NK-92 (cell line): ENCODE data around the gene OSBP2.

Experiments
- DNase-seq: peaks from one replicate; lab custom pipeline; 2025; ENCODE audit not compliant: unreplicated experiment; lab: John Stamatoyannopoulos, UW

Gene OSBP2, protein sequence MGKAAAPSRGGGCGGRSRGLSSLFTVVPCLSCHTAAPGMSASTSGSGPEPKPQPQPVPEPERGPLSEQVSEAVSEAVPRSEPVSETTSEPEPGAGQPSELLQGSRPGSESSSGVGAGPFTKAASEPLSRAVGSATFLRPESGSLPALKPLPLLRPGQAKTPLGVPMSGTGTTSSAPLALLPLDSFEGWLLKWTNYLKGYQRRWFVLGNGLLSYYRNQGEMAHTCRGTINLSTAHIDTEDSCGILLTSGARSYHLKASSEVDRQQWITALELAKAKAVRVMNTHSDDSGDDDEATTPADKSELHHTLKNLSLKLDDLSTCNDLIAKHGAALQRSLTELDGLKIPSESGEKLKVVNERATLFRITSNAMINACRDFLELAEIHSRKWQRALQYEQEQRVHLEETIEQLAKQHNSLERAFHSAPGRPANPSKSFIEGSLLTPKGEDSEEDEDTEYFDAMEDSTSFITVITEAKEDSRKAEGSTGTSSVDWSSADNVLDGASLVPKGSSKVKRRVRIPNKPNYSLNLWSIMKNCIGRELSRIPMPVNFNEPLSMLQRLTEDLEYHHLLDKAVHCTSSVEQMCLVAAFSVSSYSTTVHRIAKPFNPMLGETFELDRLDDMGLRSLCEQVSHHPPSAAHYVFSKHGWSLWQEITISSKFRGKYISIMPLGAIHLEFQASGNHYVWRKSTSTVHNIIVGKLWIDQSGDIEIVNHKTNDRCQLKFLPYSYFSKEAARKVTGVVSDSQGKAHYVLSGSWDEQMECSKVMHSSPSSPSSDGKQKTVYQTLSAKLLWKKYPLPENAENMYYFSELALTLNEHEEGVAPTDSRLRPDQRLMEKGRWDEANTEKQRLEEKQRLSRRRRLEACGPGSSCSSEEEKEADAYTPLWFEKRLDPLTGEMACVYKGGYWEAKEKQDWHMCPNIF

DNA sequence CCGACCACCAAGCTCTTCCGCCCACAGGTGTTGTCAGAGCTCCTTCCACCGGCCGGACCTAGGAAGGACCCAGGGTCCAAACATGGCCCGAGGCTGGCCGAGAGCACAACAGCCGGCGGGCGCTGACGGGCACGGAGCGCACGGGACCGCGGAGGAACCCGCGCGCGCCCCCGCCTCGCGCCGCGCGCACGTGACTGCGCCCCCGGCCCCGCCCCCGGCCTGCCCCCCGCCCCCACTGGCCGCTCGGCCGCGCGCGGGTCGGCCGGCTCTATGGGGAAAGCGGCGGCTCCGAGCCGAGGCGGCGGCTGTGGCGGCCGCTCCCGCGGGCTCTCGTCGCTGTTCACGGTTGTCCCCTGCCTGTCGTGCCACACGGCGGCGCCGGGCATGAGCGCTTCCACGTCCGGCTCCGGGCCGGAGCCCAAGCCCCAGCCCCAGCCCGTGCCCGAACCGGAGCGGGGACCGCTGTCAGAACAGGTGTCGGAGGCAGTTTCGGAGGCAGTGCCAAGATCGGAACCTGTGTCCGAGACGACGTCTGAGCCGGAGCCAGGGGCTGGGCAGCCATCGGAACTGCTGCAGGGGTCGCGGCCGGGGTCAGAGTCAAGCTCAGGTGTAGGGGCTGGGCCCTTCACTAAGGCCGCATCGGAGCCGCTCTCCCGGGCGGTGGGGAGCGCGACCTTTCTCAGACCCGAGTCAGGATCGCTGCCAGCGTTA lies at the start of gene OSBP2:
Gene OSBP2 (plus strand): TSS at position 235 of the 711 bp plus-strand sequence. CDS start 36 bp downstream, at position 271.
- no peak for DNase-seq

DNA sequence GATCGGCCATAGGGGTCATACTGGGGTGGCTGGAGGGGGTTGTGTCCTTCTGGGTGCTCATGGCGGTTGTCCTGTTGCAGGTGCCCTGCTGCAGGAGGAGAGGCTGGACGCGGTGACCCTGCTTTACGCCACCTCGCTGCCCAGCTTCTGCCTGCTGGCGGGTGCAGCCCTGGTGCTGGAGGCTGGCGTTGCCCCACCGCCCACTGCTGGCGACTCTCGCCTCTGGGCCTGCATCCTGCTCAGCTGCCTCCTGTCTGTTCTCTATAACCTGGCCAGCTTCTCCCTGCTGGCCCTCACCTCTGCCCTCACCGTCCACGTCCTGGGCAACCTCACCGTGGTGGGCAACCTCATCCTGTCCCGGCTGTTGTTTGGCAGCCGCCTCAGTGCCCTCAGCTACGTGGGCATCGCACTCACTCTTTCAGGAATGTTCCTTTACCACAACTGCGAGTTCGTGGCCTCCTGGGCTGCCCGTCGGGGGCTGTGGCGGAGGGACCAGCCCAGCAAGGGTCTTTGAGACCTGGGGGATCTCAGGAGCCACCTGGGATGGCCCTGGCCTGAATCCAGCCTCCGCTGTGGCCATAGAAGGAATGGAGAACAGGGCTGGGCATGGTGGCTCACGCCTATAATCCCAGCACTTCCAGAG lies 48.0 kb upstream of the OSBP2 start:
- DNase-seq = no peak

DNA sequence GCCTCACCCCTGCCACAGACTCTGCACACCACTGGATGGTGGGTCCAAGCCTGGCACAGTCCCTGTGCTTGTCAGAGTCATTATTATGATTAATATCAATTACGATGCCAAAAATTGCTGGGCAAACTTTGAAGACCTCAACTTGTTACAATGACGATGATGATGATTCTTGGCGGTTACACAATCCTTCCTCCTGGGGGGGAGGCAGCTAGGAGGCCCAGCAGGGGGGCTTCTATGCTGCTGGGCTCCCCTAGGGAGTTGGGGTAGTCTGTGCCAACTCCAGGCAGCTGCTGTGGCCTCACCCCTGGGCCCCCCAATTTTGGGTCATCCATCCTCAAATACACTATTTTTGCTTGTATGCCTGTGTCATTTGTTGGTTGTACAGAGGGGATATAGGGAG lies 47.1 kb upstream of the OSBP2 start:
- no peak for DNase-seq

DNA sequence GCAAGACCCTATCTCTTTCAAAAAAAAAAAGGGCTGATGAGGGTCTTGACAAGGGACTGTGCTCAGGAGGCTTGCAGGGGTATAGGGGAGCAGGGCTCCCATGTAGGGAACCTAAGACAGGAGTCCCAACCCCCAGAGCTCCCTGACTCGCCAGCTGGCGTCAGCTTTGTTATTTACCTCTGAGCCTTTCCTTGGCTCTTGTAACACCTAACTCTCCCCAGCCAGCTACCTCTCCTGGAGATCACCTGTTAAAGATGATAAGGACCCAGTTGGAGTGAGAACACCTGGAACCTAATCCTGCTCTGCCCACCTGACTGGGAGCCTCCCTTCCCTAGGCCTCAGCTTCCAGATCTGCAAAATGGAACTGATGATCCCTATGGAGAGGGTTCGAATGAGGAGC lies 45.8 kb upstream of the OSBP2 start:
- no peak for DNase-seq

DNA sequence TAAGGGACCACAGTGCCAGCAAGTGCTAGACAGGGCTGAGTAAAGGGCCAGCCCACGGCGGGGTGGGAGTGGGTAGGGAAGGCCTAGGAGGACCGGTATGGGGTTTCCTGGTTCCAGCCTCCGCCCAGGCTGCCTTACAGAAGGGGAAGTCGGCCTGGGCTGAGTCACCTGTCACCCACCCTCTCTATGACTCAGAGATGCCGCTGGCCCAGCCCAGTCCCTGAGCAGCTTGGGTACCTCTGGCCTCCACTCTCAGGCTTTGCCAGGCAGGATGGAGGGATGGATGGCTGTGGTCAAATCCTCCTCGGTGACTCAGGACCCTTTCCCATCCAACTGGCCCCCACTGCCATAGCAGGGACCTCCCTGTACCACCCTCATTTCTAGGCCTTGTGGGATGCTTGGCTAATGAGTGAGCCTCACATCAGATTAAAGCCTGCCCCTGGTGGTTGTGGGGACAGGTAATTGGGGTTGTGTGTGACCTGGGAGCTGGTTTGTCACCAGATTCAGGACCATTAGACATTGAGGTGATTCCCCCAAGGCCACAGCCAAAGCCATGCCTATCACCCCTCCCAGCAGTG lies 45.2 kb upstream of the OSBP2 start:
- no peak for DNase-seq

DNA sequence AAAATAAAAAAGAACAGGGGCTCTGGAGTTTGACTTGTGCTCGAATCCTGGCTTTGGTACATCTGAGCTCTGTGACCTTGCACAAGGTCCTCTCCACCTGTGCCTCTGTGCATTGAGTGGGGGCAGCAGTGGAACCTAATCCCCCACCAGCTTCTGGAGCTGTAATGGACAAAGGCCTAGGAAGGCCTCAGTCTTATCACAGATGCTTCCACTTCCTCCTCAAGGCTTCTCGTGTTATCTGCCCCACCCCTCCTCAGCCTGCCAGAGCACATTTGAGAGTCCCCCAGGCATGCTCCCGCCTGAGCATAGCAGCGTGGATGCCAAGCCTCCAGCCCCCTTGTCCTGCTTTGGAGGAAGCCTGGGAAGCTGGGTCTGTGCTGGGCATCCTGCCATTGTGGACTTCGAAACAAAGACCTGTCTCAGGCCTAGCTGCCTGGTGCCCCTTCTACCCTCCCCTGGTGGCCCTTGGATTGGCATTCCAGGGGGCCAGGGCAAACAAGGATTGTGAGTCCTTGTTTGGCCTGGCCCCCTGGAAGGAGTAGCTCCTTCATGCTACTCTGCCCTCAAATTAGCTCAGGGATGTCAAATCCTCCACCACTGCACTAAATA lies 44.1 kb upstream of the OSBP2 start:
- no peak for DNase-seq

DNA sequence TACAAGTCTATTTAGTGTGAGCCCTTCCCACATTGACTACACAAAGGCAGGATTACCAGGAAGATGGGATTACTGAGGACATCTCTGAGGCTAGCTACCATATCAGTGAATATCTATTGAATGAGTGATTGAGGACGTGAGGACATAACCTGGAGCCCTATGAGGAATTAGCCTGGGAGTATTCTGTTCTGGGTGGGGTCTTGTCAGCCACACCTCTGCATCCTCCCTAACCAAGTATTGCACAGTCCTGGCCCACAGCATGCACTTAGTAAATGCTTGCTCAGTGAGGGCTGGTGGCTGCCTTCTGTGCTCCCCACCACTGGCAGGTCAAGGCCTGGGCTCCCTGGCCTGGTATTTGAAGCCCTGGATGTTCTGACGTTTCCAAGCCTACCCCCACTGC lies 41.8 kb upstream of the OSBP2 start:
- no peak for DNase-seq

DNA sequence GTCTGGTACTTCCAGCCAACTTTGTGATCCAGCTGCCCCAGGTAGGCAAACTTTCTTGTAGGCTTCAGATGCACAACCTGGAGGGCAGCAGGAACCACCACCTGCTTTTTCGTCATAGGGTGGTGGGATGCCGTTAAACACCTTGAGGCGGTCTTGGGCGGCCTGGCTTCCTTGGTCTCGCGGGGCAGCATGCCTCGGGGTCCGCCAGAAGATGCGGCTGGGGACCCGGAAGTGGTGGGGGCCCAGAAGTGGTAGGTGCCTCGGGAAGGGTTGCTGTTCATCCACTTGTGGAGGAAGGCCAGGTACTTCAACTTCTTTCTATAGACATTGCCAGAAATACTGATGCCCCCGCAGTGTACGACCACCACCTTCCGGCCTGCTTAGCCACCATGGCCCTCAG lies 40.3 kb upstream of the OSBP2 start:
- no peak for DNase-seq

DNA sequence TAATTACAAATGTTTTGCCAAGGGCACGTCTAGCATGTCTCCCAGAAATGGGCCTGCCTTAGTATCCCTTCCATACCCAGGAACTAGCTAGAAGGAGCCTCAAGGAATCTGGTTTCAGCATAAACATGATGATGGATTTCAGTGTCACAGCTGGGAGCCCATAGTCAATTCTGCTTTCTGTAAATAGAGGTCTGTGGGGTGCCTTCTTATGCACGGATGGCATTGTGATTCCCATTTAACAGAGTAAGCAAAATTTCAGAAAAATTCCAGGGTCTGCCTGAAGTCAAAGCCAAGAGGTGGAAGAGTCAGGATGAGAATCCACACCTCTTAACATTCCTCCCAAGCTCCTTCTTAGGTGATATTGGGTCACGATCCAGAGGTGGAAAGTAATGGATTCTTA lies 39.1 kb upstream of the OSBP2 start:
- no peak for DNase-seq

DNA sequence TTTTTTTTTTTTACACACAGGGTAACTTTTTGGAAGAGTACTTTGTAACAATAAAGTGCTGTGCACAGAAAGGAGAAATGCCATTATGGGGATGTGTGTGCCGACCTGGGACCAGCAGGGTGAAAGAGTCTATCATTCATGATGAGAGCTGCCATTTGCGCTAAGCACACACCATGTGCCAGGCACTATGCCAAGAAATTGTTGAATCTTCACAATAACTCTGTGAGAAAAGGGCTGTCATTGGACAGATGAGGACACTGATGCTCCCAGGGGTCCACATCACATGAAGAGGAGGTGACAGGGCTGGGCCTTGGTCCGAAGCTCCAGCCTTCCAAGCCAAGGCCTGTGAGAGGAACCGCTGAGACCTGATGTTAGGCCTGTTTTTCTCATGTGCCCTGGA lies 32.6 kb upstream of the OSBP2 start:
- DNase-seq = no peak

DNA sequence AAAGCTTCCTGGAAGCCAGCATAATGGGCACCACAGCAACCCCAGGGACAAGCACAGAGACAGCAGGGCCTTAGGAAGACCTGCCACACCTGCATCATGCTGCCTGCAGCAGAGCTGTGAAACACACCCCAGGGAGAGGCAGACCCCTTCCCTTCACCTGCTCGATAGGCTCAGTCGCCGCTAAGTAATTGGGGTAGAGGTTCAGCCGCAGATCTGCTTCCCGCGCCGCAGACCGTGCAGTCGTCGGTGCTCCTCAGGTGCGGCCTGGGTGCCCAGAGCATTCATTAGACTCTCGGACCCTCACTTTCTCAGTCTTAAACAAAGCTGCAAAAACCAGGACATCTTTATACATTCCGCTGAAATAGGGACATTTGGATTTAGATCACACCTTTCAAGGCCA lies 29.9 kb upstream of the OSBP2 start:
- DNase-seq = no peak

DNA sequence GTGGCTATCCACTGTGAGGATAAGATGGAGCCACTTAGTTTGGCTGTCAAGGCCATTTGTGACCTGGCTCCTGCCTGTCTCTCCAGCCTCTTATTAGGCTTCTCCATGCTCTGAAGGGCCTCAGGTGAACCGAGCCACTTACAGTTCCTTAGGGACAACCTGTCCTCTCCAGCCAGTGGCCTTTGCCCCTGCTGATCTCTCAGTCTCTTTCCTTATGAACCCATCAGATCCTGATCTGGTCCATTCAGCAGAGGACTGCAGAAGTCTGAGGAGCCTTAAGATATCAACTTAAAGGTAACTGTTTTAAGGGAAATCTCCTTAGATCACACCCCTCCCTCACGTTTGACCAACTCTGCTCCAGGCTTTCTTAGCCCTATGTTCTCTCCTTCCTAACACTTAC lies 29.4 kb upstream of the OSBP2 start:
- no peak for DNase-seq

DNA sequence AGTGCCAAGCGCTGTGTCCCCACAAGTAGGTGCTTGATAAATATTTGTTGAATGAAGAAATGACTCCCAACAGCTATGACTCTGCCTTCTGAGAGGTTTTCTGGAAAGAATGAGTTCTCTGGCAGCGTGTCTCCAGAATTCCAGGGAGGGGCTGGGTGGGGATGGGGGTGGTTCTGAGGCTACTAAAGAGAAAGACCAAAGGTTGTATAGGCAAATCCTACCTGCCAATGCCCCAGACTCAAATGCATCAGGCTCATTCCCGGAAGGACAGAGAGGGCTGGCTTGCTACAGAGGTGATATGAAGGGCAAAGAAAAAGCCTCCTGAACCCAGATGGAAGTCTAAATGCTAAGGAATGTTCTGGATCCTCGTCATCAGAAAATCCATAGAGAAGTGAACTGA lies 28.9 kb upstream of the OSBP2 start:
- no peak for DNase-seq

DNA sequence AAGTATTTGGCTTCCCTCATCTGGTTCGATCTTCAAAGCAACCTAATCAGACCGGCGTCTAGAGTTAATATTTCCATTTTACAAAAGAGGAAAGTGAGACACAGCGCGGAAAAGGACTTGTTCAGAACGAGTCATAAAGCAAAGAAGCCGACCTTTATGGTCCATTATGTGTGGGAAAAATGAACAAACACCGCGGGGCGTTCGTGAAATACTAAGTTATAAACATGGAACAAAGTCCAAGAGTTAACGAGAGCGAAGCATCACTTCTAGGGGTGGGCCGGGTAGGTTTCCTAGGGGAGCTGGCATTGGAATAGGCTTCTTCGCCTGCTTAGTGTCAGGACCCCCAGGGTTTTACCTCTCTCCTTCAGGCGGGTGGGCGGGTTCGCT lies 27.6 kb upstream of the OSBP2 start:
- DNase-seq = no peak

DNA sequence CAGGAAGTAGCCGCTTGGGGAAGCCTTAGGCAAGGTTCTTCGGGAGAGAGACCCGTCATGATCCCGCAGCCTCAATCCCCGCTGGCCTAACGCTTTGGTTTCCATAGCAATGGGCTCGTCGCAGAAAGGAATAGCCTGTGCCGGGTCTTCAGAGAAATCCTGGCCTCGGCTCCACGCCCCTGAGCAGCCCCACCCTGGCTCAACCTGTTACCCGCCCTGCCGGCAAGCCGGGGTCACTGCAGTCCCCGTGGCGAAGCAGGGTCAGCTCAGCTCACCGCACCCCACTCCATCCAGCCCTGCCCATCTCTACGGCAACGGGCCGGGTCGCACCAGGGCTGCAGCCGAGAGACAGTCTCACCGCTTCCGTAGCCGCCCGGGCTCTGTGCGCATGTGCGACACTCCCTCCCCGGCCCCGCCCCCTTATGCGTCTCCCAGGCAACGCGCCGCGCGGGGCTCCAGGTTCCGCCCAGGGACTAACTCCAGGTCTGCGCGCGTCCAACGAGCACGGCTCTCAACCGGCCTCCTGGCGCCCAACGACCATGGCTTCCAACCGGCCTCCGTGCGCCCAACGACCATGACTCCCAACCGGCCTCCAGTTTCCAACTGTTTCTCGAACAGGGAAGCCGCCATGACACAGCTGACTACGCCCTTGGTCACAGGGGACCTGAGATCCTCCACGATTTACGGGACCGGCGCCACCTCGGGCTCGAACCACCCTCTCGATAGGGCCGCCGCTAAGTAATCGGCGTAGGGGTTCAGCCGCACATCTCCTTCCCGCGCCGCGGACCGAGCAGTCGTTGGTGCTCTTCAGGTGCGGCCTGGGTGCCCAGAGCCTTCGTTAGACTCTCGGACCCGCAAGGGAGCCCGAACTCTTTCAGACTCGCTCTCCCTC lies 26.9 kb upstream of the OSBP2 start, which contains the start of gene DUSP18:
Gene DUSP18 (minus strand): TSS at position 382 of the 892 bp plus-strand sequence. CDS start 3,872 bp downstream, outside the sequence.
- DNase-seq = peak; percentile 55

DNA sequence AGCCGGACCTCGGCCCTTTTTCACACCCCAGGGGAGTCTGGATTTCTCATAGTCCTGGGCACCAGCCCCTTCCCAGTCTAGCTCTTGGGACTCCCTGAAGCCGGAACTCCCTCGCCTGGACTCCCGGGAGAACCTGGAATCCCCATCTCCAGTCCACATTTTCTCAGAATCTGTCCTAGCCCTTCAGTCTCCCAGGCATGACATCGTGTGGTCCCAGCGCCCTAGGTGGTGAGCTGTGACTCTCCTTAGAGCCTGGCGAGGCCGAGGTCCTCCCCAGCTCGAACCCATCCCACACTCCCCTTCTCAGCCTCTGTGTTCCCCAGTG lies 26.3 kb upstream of the OSBP2 start:
- DNase-seq = no peak

DNA sequence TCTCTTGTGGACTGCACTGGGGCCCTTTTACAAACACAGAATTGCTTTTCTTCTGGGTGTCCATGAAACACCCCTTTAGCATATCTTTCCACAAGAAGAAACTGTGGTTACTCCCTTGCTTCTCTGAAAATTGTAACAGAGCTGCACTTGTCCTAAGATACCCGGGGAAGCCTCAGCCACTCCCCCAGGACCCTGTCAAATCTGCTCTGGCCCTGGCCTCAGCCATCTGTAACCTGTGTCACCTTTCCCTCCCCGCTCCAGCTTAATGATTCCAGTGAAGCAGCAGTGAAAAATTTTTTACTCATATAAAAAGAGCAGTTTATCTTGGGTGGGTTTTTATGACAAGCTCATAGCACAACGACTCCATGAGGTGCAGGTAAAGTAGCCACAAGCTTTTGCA lies 23.6 kb upstream of the OSBP2 start:
- DNase-seq = no peak

DNA sequence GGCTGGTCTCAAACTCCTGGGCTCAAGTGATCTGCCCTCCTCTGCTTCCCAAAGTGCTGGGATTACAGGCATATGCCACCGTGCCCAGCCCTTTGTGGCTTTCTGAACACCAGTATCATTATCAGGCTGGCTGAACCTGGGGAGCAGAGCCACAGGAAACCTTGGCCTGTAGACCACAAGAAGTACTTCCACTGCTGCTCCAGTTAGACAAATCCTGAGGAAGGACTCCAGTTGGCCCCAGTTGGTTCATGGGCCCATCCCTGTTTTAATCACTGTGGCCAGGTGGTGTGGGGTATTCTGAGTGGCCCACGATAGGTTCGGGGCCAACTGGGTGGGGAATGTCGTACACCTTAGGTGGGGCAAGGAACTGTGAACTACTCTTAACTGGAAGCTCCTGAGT lies 21.5 kb upstream of the OSBP2 start:
- no peak for DNase-seq

DNA sequence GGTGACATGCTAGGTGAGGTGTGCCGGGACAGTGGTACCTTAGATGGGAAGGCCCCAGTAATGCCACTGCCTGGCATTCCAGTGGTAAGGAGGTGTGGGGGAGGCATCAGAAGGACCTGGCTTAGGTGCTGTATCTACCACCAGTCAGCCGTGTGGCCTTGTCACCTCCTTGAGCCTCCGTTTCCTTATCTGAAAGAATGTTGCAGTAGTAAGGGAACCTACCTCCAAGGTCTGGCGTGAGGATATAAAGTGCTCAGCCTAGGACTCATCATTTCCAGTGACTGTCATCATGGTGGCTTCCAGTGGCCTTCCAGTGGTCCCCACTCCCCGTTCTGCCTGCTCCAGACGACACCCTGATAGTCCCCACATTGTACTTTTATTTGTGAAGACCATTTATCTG lies 20.2 kb upstream of the OSBP2 start:
- no peak for DNase-seq
